Medulla oblongata (tissue), 1 donor: ENCODE data around the gene ADCYAP1R1.

Experiments used
- DNase-seq: peaks from one replicate; pipeline ENCODE4 v3.0.0-alpha.2; 2015; ENCODE audit errors: extremely low spot score

ADCYAP1R1 gene

DNA sequence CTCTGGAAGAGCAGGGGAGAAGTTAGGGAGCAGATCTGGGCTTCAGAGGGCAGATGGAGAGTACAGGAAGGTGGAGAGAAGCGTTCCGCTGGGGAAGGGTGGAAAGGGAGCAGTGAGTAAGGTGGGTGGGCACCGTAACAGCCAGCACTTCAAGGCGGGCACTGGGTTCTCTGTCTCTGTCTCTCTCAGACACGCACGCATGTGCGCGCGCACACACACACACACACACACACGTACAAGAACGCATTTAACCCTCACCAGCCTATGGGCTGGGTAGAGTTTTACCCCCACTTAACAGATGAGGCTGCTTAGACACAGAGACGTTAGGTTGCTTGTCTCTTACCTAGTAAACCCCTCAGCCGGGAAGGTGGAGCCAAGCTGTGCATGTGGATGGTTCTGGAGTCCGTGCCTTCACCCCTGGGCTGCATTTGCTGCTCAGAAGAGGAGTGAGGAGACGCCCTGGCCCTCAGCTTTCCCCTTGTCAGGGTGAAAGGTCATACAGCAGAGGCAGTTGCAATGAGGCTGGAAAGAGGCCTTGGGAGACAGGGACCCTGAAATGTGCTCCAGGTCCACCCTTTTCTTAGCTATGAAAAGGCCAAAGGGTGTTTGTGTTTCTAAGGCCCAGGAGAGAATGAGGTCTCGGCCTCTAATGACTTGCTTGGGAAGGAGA is 16.0 kb downstream of the ADCYAP1R1 start:
- no peak for DNase-seq

DNA sequence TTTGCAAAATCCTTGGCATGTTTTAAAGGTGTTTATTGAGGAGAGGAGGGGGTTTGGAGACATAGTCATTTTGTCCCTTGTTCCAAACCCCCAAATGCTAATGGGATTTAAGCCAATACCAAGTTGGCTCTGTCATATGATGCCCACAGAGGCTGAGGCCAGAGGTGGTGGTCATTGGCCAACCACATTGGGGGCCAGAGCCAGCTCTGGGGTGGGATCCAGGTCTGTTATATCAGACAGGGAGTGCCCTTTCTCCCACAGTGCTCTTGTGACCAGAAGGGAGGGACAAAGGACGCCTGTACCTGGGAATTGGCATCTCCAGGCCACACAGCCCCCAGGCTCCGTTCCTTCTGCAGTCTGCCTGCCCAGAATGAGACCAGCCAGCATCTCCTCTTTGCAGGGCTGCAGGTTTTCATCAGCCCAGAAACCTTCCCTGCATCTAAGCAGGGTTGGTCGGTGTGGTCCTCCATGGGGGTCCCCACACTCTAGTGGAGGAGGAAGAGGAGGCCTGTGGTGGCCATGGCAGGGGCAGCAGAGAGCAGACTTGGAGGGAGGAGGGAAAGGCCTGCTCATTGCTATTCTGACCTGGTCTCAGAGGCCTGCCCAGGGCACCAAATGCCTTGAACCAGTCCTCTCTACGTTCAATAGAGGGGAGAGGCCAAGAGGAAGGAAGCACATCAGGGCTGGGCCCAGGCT is 17.9 kb downstream of the ADCYAP1R1 start:
- no peak for DNase-seq

DNA sequence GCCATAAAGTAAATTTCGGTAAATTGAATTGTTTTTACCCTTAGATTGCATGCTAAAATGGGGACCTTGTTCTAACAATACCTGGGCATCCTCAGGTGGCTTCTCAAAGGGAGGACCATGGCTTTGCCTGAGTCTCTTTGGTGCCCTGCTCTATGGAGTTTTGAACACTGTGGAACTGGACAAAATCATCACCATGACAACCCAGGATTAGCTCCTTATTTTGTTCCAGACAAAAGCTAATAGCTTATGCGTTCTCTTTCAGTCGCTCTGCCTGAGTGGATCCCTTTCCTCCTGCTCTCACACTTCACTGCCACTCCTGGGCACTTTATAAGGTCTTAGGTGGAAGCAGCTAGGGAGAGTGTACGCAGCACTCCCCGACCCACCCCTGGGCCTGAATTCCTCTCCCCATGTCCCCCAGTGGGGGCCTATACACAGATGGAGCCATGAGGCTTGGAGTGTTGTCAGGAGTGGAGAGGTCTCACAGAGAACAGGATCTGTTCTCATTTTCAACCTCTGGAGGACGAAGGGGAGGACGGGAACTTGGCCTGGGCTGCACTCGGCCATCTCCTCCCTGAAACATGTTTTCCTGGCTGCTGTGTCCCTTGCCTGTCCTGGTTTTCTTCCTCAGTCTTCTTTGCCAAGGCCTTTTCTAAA is 19.0 kb downstream of the ADCYAP1R1 start:
- DNase-seq = peak; percentile 27

DNA sequence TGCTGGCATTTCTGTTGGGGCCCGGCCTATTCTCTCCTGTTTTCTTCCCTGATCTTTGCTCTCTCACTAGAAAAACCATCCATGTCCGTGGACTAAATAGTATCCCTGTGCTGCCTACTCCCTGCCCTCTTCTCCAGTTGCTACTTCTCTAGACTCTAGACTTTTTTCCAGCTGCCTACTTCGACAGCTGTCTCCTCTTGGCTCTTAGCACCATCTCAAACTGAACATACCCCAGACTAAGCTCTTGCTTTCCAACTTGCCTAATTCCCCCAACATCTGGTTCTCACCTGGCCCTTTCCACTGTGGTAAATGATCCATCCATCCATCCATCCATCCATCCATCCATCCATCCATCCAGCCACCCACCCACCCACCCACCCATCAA is 19.5 kb downstream of the ADCYAP1R1 start:
- DNase-seq = no peak

DNA sequence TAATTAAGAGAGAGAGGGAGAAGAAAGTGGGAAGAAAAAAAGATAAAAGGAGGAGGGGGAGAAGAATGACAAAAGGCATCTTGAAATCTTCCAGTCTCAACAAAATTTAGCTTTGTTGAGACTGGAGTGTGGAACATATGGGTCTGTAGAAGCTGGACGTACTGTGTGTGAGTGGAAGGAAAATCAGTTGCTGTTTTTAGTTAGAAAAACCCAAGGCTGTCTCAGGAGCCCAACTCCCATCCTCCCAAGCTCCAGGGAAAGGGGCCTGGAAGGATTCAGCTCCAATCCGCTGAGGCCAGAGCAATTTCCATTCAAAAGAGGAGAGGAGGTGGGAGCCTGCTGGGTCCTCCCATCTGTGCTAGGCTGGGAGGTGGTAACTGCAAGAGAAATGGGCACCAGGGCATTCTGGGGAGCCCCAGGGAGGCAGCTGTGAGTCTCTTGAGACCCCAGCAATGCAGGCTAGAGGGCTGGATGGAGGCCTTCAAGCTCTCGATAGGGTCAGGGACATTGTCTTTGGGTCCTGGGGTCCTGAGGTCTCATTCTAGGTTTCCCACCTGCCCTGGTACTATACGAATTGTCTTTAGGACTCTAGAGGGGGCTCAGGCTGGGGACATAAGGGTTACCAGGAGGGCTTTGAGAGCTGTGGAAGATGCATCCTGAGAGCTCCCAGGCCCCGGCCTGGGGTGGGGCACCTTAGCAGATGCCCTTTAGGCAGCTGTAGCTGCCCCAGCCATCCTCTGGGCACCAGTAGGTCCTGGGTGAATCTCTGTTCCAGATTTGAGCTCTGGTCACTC is 21.4 kb downstream of the ADCYAP1R1 start:
- no peak for DNase-seq

DNA sequence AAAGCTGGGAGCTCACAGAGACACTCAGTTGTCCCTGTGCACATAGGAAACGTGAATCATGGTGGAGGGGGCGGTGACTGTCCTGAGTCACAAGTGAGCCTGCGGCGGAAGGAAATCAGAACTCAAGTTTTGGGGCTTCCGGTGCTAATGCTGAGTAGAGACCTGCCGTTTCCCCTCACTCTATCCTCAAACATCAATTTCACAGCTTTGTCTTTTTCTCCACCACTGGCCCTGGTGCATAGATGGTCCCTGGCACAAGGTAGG is 21.9 kb downstream of the ADCYAP1R1 start:
- DNase-seq = no peak

DNA sequence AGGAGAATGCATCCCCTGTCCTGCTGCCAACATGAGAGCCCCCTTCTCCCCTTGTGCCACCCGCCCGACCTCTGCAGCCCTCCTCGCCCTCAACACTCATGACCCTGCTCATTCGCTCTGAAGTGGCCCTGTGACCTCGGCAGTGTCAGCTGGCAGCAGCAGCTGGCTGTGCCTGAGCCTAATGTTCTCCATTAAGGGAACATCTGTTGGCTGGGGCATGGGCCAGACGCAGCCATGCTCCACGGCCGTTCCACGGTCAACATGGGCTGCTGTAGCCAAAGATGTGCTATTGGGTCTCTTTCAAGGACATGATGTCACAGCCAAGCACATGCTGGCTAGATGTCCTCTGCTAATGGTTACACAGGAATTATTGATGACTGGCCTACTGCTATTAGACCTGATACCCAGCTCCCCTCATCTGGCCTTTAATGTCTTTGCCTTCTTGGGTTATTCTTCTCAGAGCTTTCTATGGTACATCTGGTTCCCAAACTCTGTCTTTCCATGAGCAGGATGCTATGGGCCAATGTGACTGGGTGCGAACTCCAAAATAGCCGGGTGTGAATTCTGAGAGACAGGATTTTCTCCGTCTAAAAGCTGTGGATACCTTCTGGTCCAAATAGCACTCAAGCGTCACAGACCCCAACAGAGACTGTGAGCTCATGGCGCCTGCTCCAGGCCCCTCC is 22.4 kb downstream of the ADCYAP1R1 start:
- DNase-seq = no peak

DNA sequence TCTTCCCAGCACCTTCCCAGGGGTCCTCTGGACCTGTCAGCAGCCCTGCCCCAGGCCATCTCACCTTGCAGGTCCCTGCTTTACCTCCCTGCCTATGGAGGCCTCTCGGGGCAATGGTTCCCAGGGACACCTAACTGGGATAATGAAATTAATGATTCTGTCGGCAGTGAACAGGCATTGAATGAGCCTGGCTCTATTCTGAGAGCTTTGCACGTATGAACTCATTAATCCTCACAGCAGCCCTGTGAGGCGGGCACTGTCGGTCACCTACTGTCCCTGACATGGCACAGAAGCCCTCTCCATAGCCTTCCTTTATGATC is 22.9 kb downstream of the ADCYAP1R1 start:
- DNase-seq = no peak

DNA sequence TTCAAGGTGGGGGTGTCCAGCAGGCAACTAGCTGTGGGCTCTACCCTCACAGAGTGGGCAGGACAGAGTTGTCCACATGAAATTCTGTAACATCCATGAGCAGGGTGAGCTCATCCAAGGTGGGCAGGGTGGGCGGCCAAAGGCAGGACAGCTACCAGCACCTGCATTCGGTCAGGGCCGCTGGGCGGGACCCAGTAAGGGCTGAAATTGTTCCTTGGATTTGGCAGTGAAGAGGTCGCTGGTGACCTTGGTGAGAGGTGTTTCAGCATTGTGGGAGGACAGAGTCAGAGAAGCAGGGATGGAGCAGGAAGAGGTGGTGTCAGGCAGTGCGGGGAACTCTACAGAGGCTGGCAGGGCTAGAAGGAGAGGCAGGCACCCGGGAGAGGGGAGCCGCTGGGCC is 23.9 kb downstream of the ADCYAP1R1 start:
- no peak for DNase-seq

DNA sequence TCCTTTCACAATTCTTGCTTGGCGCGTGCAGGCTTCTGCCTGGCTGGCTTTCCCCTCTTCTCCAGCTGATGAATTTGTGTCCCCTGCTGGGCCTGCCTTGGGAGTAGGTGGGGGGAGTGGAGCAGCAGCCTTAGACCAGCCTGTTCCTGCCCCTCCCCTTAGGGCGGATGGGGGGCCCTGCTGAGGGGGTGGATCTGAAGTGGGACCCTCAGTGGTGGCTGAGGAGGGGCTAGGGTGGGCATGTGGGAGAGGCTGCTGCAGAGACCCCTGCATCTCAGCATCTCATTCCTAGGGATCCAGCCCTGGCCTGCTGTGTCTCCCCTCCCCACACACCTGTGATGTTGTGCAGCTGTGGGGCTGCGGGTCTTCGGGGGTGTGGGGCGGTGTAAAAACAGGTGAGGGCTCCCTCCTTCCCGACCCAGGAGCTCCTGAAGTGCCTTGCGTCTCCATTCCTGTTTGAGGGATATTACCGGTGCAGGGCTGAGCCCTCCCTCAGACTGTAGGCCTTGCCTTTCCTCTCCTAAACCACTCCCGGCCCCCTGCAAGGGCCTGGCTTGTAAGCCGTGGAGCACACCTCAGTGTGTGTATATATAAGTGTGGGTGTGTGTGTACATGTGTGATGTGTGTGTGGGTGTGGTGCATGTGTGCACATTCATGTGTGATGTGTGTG is 24.7 kb downstream of the ADCYAP1R1 start:
- DNase-seq = no peak

DNA sequence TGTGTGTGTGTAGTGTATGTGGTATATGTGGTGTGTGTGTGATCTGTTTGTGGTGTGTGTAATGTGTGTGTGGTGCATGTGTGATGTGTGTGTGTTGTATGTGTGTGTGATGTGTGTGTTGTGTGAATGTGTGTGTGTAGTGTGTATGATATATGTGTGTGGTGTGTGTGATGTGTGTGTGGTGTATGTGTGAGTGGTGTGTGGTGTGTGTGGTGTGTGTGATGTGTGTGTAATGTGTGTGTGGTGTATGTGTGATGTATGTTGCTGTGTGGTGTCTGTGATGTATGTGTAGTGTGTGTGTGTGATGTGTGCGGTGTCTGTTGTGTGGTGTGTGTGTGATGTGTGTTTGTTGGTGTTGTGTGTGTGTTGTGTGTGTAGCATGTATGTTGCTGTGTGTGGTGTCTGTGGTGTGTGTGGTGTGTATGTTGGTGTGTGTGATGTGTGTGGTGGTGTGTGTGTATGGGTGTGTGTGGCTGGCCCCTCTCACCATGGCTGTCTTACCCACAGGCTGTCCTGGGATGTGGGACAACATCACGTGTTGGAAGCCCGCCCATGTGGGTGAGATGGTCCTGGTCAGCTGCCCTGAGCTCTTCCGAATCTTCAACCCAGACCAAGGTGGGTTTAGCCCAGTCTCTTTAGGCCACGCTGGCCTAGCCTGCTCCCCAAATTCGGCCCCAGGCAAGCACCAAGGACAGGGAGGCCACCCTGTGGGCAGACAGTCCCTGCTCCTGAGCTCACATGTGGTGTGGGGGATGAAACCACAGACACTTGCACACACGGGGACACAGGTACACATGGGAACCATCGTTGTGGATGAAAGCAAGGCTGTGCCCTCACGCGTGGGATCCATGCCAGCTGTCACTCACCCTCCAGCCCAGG is 25.6 kb downstream of the ADCYAP1R1 start:
- DNase-seq = no peak

DNA sequence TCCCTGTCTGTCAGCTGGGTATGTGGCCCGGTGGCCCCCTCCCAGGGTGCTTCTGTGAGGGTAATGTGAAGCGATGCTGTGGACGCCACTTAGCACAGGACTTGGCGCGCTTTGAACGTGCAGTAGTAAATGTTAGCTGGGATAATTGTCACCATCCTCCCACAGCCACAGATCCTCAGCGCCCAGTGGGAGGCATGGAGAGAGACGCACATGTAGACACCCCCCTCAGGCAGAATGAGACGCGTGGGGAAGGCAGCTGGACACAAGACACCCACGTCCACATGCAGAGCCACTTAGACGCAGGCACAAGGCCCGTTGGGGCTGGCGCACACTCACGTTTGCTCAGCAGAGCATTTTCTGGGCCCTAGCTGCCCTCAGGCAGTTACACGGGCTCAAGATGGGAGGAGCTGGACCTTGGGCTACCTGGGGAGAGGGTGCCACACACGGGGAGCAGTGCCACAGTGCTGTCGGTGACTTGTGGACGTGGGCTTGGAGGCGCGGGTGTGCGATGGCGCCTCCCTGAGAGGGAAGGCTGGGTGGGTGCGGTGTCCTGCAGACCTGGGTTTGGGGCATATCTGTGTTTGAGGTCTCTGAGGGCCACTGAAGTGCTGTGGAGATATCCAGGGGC is 26.4 kb downstream of the ADCYAP1R1 start:
- no peak for DNase-seq

DNA sequence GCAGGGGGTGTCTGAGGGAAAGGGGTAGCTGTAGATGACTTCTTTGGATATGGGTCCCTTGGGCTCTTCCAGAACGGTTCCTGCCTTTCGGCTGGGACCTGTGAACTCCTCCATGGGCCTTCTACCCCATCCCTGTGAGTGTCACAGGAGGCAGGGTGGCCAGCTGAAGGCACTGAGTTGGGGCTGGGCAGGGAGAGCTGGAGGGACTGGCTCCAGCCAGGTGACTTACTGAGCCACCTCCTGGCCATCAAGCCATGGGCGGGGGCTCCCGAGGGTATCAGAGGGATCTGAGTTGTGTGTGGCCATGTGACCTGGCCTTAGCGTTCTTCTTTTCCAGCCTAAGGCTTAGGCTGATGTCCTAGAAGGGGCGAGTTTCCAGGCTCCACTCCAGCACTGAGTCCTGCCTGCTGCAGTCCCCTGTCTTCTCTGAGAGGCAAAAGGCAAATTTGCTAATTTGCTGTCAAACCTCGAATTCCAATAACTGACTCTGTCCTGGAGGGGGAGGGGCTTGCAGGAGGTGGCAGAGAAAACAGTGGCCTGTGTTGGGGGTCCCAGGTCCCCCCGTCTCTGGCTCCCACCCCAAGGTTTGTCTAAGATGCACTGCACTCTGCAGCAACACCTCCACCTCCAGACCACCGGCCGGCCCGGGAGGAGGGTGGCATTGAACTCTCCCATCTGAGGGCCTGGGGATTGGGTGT is 27.2 kb downstream of the ADCYAP1R1 start:
- no peak for DNase-seq

DNA sequence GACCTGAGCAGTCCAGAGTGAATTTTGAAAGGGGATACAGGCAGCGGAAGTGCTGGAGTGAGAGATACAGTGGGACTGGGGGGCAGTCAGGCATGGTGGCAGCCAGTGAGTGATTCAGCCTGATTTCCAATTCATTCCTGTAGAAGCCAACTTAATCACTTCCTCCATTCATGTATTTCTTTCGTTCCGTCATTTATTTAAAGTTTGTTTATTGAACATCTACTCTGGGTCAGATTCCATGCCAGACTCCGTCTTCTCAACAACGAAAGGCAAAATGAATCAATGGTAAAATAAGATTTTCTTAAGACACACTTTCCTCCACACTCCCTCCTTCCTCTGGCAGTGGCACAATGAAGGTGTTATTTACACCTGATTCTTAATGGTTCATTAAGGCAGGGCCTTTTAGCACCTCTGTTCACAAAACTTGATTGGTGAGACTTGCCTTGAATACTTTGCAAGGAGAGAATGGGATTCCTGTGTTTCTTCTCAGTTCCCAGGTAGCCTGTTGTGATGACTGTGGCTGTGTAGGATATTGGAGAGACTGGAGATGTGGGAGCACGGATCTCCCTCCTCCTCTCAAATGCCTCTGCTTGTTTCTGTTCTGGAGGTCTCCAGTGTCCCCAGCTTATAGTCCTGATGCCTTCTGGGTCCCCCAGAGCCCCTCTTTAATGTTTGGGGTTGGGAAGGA is 27.9 kb downstream of the ADCYAP1R1 start:
- no peak for DNase-seq

DNA sequence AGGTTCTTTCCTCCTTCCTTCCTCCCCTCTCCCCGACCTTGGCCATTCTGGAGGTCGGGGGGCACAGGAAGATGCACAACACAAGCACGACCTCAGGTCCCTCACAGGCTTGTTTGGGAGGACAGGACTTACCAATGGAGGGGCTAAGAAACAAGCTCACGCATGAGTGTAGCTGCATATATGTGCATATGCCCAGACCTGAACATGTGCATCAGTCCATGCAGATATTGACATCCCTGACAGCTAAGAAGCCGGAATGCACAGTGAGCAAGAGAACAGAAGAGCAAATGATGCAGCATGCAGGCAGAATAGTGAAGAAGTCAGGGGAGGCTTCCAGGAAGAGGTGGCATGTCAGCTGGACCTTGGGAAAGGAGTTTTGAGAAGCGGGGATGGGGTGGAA is 28.7 kb downstream of the ADCYAP1R1 start:
- DNase-seq = no peak

DNA sequence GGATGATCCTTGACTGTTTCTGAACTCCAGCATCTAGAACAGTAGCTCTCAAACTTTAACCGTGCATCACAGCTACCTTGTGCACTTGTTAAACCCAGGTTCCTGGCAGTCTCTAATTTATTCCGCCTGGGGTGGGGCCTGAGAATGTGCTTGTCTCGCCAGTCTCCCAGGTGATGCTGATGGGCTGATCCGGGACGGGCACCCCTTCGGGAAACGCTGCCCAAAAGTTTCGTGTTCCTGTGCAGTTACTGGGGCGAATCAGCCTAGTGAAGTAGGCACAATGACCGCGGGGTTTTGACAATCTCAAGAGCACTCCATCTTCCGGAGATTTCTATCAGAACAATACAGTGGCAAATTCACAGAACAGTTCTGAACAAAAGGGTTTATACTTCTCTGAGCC is 29.9 kb downstream of the ADCYAP1R1 start:
- DNase-seq = no peak

DNA sequence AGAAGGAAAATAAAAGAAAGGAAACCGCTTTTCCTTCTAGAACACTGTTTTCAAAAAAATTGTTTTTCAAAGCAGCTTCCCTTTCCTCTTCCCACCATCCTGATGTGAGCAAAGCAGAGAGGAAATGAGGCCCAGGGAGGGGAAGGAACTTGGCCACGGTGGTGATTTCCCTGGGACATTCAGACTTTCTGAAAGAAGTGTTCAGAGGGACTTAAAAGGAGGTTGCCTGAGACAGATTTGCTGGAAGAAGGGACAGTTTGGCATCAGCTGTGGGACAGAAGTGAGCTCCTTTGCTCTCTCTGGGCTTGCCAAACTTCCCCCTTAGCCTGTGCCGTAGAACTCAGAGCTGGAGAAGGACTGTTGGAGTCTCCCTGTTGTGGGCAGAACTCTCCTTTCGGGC is 30.3 kb downstream of the ADCYAP1R1 start:
- peak; percentile 26 for DNase-seq

DNA sequence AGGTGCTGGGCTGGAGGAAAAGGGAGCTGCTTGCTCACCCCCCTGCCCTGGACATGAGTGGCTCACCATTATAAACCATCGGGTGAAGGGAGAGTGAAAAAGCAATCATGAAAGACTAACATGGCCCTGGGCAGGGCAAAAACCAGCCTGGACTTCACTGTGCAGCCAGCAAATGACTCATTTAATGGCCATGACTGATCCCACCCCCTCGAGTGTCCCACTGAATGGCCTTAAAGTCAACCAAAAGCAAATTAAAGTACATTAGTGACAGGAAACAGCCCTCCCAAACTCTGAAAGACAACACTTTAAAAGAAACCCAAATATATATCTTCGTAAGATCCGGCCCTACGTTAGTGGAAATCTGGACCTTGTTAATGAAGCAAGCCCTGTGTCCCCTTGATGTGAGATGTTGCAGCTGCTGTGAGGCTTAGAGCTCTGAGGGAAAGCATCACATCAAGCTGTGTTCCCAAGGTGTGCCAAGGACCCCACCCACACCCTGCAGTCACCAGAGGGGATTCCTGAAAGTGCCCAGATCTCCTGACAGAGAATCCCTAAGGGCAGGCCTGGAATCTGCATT is 31.2 kb downstream of the ADCYAP1R1 start:
- no peak for DNase-seq

DNA sequence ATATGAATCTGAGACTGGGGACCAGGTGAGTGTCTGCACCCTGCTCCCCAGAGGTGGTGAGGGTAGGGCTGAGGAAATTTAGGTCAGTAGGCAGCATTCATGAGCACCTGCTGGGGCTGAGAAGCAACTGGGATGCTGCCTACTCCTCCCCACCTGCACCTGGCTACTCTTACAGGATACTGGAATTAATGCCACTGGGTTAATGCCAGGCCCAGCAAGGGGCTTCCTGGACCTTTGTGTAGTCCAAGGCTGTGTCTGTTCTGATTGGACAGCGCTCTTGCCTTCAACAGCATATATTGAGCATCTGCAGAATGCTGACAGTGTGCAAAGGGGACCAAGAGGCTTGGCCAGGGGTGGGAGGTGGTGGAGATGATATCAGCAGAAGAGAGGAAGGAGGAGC is 32.1 kb downstream of the ADCYAP1R1 start:
- DNase-seq = no peak
